T-helper 17 cell (primary cell): ENCODE measurements around the gene IGSF8. TPM values are rescaled to one million over a fixed set of nuclear protein-coding genes. Genes with fewer than 3 reads are reported as not detected.
"Not testable (repeated sequence)": the region's sequence is repeated elsewhere in the genome, so short reads cannot be mapped to it uniquely, and the experiment has no call there.

ENCODE experiments used
- ATAC-seq: fragments of 150-1000 bp; cut with Tn5 transposase; 2 replicates; pipeline ENCODE4 v1.10.0; 2021; ENCODE audit warnings: mild to moderate bottlenecking, moderate library complexity
- DNase-seq, 3 donors: peaks; one replicate each; pipeline versions ENCODE4 v3.0.0 to v3.0.0-alpha.2; 2020 to 2021
- H3K9me3 ChIP-seq: one replicate; pipeline ENCODE4 v1.7.0; 2013; ENCODE audit warnings: low read length, mild to moderate bottlenecking; ENCODE audit not compliant: control insufficient read depth, poor library complexity, severe bottlenecking
- H3K27ac Mint-ChIP-seq: one replicate; pipeline ENCODE4 v1.8.0; 2022; ENCODE audit warnings: mild to moderate bottlenecking, moderate library complexity, mixed read lengths
- H3K27me3 Mint-ChIP-seq: one replicate; pipeline ENCODE4 v1.8.0; 2022; ENCODE audit warnings: mixed read lengths
- H3K36me3 Mint-ChIP-seq: one replicate; pipeline ENCODE4 v1.8.0; 2022; ENCODE audit warnings: low read depth, mixed read lengths
- H3K4me1 Mint-ChIP-seq: one replicate; pipeline ENCODE4 v1.8.0; 2022; ENCODE audit warnings: mild to moderate bottlenecking, mixed read lengths
- H3K4me3 Mint-ChIP-seq: one replicate; pipeline ENCODE4 v1.8.0; 2022; ENCODE audit warnings: mild to moderate bottlenecking, moderate library complexity, mixed read lengths
- total RNA-seq, 4 donors: library from RNA in 2 of 4; stranded (reverse) in 2 of 4; gene quantifications; one replicate each; pipeline ENCODE4 v1.2.3 and lab custom pipeline; 2022 to 2026

Gene IGSF8
- total RNA-seq, 2 donors from 2014 or later, result 29.3 to 36.8 TPM

DNA sequence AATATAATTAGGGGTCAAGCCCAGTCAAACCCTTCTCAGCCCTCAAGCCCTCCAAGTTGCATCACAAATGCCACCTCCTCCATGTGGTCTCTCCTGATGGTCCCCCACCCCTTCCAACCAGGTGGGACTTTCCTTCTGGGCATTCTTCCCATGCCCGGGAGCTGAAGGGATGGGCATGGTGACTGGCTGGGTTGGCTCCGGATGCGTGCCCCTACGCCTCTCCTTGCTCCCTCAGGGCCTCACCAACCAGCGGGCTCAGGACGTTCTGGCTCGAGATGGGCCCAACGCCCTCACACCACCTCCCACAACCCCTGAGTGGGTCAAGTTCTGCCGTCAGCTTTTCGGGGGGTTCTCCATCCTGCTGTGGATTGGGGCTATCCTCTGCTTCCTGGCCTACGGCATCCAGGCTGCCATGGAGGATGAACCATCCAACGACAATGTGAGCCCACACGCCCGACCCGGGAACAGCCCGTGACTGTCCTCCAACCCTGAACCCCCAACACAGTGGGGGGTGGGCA, 24.6 kb upstream of the IGSF8 start:
- Mint-ChIP-seq H3K4me1 (no peaks in the 10 kb centered on the region), H3K27ac (no peak overlapping the region), H3K4me3 (no peak overlapping the region), H3K36me3 (no peaks in the 10 kb centered on the region), H3K27me3 (peaks cover 23% of the 10 kb centered on the region)
- ATAC-seq (no peak), DNase-seq (no peak)
- no peaks in the 10 kb centered on the region for H3K9me3 ChIP-seq

DNA sequence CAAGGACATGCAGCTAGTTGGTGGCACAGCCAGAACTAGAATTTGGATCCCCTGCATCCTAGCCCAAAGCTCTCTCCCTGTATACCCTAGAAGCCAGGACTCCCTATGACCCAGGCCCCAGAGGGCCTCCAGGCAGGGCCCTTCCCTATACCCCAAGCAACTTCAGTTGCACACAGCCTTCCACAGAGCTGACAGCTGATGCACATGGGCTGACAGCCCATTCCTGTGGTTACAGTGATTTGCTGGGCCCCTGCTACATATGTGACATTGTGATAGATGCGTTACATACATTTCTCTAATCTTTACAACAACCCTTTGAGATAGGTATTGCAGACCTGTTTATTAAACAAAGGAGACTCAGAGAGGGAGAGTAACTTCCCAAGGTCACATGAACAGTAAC, 23.0 kb upstream of the IGSF8 start:
- DNase-seq (no peak), ATAC-seq (no peak)

DNA sequence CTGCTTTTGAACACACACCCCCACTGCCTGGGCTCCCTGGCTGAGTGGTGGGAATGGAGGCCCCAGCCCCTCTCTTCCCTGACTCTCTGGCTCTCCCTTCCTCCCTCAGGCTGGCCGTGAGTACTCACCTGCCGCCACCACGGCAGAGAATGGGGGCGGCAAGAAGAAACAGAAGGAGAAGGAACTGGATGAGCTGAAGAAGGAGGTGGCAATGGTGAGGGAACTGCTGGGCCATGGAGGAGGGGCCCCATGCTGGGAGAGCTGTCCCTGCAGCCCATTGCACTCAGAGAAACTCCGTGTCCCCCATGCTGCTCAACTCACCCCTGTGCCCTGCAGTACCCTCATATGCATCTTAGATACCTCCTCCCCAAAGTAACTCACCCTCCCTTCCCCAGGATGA, 22.4 kb upstream of the IGSF8 start:
- Mint-ChIP-seq H3K27me3 (peaks cover 35% of the 10 kb centered on the region), H3K27ac (peak overlapping the region; percentile 41), H3K36me3 (no peaks in the 10 kb centered on the region), H3K4me3 (no peak overlapping the region), H3K4me1 (no peaks in the 10 kb centered on the region)
- no peaks in the 10 kb centered on the region for H3K9me3 ChIP-seq
- DNase-seq, result no peak
- ATAC-seq, result no peak

More for the DNA sequence above, 23.0 kb upstream of the IGSF8 start:
- Mint-ChIP-seq H3K27ac (no peak overlapping the region), H3K4me3 (no peak overlapping the region), H3K36me3 (no peaks in the 10 kb centered on the region), H3K27me3 (peaks cover 31% of the 10 kb centered on the region), H3K4me1 (no peaks in the 10 kb centered on the region)
- H3K9me3 ChIP-seq, result no peaks in the 10 kb centered on the region

DNA sequence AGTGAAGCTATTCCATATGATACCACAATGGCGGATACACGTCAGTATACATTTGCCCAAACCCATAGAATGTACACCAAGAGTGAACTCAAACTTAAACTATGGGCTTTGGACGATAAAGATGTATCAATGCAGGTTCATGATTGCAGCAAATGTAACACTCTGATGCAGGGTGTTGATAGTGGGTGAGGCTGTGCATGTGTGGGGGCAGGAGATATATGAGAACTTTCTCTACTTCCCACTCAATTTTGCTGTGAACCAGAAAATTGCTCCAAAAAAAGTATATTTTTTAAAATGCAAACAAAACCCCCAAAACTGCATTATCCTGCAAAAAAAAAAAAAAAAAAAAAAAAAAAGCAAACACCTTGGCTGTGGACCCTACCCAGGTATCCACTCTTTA, 20.5 kb upstream of the IGSF8 start:
- no peak overlapping the region for H3K27ac Mint-ChIP-seq
- no peak overlapping the region for H3K4me3 Mint-ChIP-seq
- no peak for ATAC-seq
- H3K9me3 ChIP-seq, result no peaks in the 10 kb centered on the region
- DNase-seq, result no peak
- peaks cover 3% of the 10 kb centered on the region for H3K36me3 Mint-ChIP-seq
- H3K27me3 Mint-ChIP-seq, result peaks cover 48% of the 10 kb centered on the region
- peaks cover 2% of the 10 kb centered on the region for H3K4me1 Mint-ChIP-seq

DNA sequence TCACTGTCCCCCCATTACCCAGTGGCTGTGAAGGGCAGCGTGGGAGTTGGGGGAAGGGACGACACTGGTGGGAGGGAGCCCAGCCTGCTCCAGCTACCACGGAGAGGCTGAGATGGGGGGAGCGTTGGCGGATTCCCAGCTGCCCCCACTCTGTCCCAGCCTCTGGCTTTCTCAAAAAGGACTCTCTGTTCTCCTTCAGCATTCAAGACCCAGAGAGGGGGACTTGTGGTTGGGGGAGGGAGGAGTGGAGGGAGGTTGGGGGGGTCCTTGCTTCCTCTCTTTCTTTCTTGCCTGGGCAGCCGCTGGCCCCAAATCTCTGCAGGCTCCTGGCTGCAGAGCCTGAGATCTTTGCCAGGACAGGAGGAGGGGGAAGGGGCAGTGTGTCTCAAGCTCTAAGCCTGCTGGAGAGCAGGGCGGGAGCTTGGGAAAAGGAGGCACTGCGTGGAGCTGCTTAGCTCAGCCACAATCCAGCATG, 19.3 kb upstream of the IGSF8 start:
- no peak overlapping the region for H3K27ac Mint-ChIP-seq

DNA sequence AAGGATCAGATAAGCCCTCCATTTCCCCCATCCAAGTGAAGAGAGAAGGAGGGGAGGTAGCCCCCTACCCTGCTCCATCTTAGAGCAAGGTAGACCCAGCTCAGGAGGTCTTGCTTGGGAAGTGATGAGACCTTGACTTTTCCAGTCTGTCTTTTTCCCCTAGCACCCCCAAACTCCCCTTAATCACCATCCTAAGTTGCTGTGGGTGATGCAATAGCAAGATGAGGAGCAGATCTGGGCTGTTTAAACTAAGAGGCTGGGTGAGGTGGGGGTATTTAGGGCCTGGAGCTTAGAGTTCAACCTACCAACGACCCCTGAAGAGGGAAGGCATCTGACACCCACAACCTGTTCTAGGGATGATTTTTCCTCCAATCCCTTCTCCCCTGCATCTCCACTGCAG, 18.9 kb upstream of the IGSF8 start:
- Mint-ChIP-seq H3K27me3 (peaks cover 50% of the 10 kb centered on the region), H3K27ac (no peak overlapping the region), H3K4me3 (no peak overlapping the region), H3K36me3 (peaks cover 3% of the 10 kb centered on the region), H3K4me1 (peaks cover 5% of the 10 kb centered on the region)
- no peaks in the 10 kb centered on the region for H3K9me3 ChIP-seq
- ATAC-seq (no peak), DNase-seq (no peak)

More for the DNA sequence above, 19.3 kb upstream of the IGSF8 start:
- H3K36me3 Mint-ChIP-seq, result peaks cover 3% of the 10 kb centered on the region
- no peak for ATAC-seq
- peaks cover 46% of the 10 kb centered on the region for H3K27me3 Mint-ChIP-seq
- DNase-seq, result no peak
- peaks cover 5% of the 10 kb centered on the region for H3K4me1 Mint-ChIP-seq
- H3K9me3 ChIP-seq, result no peaks in the 10 kb centered on the region
- H3K4me3 Mint-ChIP-seq, result no peak overlapping the region

DNA sequence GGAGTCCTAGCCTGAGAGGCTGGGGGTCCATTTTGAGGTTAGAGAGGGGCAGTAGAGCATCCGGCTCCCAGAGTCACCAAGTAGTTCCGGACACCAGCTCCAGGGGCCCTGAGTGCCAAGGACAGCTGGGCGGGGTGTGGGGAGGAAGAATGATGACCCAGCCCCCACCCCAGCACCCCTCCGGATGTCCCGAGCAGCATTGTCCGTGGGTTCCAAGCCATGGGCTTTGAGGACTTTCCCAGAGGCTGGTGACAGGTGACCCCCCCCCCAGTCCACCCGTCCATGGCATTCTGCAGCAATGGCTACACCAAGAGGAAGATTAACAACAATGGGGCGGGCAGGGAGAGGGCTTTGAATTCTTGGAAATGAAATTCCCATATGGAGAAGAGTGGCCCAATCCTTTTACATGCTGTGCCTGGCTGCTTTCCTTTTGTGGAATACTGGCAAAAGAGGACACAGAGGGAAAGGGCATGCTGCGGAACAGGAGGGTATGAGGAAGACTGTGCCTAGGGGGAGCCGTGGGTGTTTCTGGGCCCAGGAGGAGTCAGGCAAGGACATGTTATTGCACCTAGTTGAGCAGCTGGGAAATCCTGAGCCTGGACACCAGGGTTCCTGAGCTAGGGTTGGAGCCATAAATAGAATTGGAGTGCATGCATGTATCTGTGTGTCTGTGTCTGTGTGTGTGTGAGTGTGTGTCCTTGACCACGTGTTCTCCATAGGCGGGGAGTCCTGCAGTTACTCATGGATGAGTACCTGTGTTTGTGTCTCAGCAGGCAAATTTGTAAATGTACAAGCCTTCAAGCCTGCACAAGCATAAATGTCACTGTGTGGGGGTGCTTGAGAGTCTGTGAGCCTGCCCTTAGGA, 18.1 kb upstream of the IGSF8 start:
- H3K36me3 Mint-ChIP-seq, result peaks cover 3% of the 10 kb centered on the region
- DNase-seq (no peak), ATAC-seq (no peak)
- no peaks in the 10 kb centered on the region for H3K9me3 ChIP-seq
- H3K27ac Mint-ChIP-seq, result no peak overlapping the region
- peaks cover 50% of the 10 kb centered on the region for H3K27me3 Mint-ChIP-seq
- no peak overlapping the region for H3K4me3 Mint-ChIP-seq
- peaks cover 5% of the 10 kb centered on the region for H3K4me1 Mint-ChIP-seq

DNA sequence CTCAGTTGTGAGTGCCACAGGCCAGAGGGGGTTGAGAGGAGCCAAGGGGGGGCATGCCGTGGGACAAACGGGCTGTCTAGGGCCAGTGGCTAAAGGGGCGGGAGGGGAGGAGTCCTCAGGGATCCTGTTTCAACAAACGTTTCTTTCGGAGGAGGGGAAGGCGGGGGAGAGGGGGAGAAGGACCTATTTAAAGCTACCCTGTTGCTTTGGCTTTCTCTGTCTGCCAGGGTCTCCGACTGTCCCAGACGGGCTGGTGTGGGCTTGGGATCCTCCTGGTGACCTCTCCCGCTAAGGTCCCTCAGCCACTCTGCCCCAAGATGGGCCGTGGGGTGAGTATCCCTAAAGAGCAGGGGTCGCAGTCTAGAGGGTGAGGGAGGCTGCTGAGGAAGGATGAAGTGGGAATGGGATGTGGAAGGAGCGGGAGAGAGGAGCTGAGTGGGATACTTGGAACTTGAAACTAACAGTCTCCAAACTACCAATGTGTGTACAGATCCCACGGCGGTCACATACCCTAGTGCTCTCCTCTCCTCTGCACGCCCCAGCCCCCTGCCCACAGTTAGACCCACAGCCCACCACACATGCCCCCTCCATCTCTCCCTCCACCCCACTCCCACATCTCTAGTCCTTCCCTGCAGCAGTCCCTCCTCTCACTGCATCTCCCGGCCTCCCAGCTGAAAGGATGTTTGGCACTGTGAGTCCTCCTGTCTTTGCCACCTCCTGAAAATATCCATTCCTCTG, 17.3 kb upstream of the IGSF8 start, which contains the start of gene ATP1A2:
ATP1A2 (plus strand) TSS at position 215 of the 738 bp plus-strand sequence; CDS start at position 318, 103 bp downstream.
- H3K36me3 Mint-ChIP-seq, result peaks cover 3% of the 10 kb centered on the region
- no peaks in the 10 kb centered on the region for H3K9me3 ChIP-seq
- ATAC-seq (no peak), DNase-seq (no peak)
- H3K27ac Mint-ChIP-seq, result no peak within 1 kb of the TSS
- H3K4me3 Mint-ChIP-seq, result no peak within 1 kb of the TSS
- H3K4me1 Mint-ChIP-seq, result peaks cover 6% of the 10 kb centered on the region
- peaks cover 52% of the 10 kb centered on the region for H3K27me3 Mint-ChIP-seq

DNA sequence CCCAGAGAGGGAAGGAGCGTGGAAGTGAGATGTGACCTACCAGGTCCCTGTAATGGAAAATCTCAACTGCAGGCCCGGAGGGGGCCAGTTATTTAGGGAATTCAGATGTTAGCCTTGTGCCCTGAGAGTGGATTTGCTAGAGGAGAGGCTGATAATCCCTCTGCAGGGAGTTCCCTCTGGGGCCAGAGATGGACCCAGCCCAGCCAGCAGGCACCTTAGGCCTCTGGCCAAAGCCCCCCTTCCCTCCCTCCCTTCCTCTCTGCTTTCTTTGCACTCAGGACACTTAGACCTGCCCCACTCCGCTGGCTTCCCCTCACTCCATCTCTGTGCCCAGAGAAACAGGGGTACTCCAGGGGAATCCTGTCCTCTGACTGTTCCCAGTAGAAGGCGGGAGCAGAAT, 15.7 kb upstream of the IGSF8 start:
- peaks cover 3% of the 10 kb centered on the region for H3K36me3 Mint-ChIP-seq
- ATAC-seq (no peak), DNase-seq (no peak)
- no peaks in the 10 kb centered on the region for H3K9me3 ChIP-seq
- peaks cover 7% of the 10 kb centered on the region for H3K4me1 Mint-ChIP-seq
- no peak overlapping the region for H3K4me3 Mint-ChIP-seq
- peaks cover 59% of the 10 kb centered on the region for H3K27me3 Mint-ChIP-seq
- H3K27ac Mint-ChIP-seq, result no peak overlapping the region

DNA sequence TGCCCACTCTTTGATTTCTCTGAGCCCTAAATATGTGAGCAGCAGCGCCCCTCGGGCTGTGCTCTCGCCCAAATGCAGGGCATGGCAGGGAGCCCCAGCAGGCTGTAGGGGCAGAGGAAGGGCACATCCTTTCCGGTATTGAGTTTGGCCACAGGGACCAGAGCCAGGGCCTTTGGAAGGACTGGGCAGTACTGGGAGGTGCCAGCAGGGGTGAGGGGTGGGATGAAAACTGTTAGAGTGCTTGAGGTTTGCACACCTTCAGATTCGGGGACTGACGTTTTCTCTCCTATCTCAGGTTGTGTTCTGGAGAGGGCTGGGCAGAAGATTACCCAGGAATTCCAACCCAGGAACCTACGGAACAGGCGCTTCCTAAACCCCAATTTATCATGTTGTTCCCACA, 15.0 kb upstream of the IGSF8 start:
- Mint-ChIP-seq H3K4me3 (no peak overlapping the region), H3K4me1 (peaks cover 10% of the 10 kb centered on the region), H3K36me3 (peaks cover 3% of the 10 kb centered on the region), H3K27ac (no peak overlapping the region), H3K27me3 (peaks cover 59% of the 10 kb centered on the region)
- no peak for ATAC-seq
- no peak for DNase-seq
- H3K9me3 ChIP-seq, result no peaks in the 10 kb centered on the region

DNA sequence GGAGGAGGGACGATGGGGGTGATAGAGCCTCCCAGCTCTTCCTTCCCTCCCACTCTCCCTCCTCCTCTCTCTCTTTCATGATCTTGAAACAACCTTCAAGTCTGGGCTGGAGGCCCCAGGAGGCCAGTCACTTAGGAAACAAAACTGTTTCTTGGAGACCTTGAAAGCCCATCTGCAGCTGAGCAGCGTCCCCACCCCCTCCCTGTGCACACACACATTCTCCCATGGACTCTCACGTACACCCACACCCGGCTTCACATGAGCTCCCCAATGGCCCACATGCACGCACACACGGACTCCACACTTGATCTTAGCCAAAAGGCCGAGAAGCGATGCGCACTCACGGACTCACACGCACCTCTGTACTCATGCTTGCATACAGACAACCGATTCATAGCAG, 13.9 kb upstream of the IGSF8 start:
- H3K27me3 Mint-ChIP-seq, result peaks cover 55% of the 10 kb centered on the region
- peak overlapping the region; percentile 43 for H3K27ac Mint-ChIP-seq

DNA sequence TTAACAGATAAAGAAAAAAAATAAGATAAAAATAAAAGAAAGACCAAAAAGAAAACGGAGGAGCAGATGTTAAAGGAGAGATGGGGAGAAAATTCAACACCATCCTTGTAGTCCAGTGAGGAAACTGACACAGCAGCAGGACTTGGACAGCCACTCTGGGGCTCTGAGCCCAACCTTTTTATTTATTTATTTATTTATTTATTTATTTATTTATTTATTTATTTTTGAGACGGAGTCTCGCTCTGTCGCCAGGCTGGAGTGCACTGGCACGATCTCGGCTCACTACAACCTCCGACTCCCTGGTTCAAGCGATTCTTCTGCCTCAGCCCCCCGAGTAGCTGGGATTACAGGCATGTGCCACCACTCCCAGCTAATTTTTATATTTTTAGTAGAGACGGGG, 13.0 kb upstream of the IGSF8 start:
- H3K36me3 Mint-ChIP-seq, result not testable (repeated sequence)

More for the DNA sequence above, 13.9 kb upstream of the IGSF8 start:
- peaks cover 10% of the 10 kb centered on the region for H3K4me1 Mint-ChIP-seq
- DNase-seq (no peak), ATAC-seq (no peak)
- no peaks in the 10 kb centered on the region for H3K9me3 ChIP-seq
- no peak overlapping the region for H3K4me3 Mint-ChIP-seq
- peaks cover 3% of the 10 kb centered on the region for H3K36me3 Mint-ChIP-seq

DNA sequence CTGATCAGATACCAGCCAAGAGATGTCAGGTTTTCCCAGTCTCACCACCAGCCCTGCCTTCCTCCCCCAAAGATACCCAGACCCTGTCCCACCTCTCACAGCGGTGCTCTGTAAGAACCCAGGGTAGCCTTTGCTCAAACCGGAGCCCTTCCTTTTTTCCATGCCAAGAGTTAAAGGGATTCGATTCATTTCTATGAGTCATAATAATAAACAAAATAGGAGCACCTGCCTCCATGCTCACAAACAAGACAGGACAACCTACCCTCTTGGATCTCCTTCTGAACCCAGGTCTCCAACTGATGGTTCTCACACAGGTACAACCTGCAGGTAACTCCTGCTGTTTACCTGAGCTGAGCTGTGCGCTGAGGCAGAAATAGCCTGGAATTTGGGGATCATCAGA, 11.3 kb upstream of the IGSF8 start:
- no peak overlapping the region for H3K27ac Mint-ChIP-seq
- H3K9me3 ChIP-seq, result no peaks in the 10 kb centered on the region
- no peak for DNase-seq
- ATAC-seq, result no peak
- H3K27me3 Mint-ChIP-seq, result peaks cover 41% of the 10 kb centered on the region
- H3K4me1 Mint-ChIP-seq, result peaks cover 9% of the 10 kb centered on the region
- peaks cover 1% of the 10 kb centered on the region for H3K36me3 Mint-ChIP-seq
- no peak overlapping the region for H3K4me3 Mint-ChIP-seq

More for the DNA sequence above, 13.0 kb upstream of the IGSF8 start:
- H3K27ac Mint-ChIP-seq, ATAC-seq, H3K9me3 ChIP-seq, H3K4me1 Mint-ChIP-seq, DNase-seq, H3K4me3 Mint-ChIP-seq: not testable (repeated sequence)
- peaks cover 52% of the 10 kb centered on the region for H3K27me3 Mint-ChIP-seq
